G401 (cell line): ENCODE results near the gene SLC44A5. TPM values are rescaled to one million over a fixed set of nuclear protein-coding genes. Genes with fewer than 3 reads are reported as not detected.
"Not testable (repeated sequence)": the region's sequence is repeated elsewhere in the genome, so short reads cannot be mapped to it uniquely, and the experiment has no call there.

Source experiments
- DNase-seq: peaks from one replicate; pipeline ENCODE4 v3.0.0-alpha.2; 2015; ENCODE audit warnings: low spot score
- in situ Hi-C: cut with HindIII; loops from 2 replicates; pipeline ENCODE4 v1.10.0; 2016; ENCODE audit warnings: low sequenced_read_pairs, mixed read lengths
- total RNA-seq: library from RNA; depleted of rRNA; stranded (reverse); fragments of >200 nt; shearing (Covaris generic); gene quantifications from 2 replicates; pipeline ENCODE4 v1.2.3, GENCODE V29; 2014

Gene SLC44A5
- total RNA-seq, 1 experiment from 2014 or later: not detected

- no peak for DNase-seq
- in situ Hi-C loops: no loop called here
Measured at GRCh38 chr1:75328691-75329090, 282.2 kb downstream of the SLC44A5 start.

GRCh38 chr1:75327395-75327794, 283.5 kb downstream of the SLC44A5 start:
- DNase-seq: no peak
- in situ Hi-C loops: no loop called here

GRCh38 chr1:75317976-75318375, 292.9 kb downstream of the SLC44A5 start:
- DNase-seq: no peak
- in situ Hi-C loops: no loop called here

GRCh38 chr1:75316230-75316629, 294.7 kb downstream of the SLC44A5 start:
- in situ Hi-C loops: no loop called here
- no peak for DNase-seq

- no peak for DNase-seq
- in situ Hi-C loops: no loop called here
Measured at GRCh38 chr1:75312620-75313019, 298.3 kb downstream of the SLC44A5 start.

GRCh38 chr1:75310067-75310466, 300.8 kb downstream of the SLC44A5 start:
- in situ Hi-C loops: no loop called here

GRCh38 chr1:75308365-75308764, 302.5 kb downstream of the SLC44A5 start:
- no peak for DNase-seq
- in situ Hi-C loops: no loop called here

More at GRCh38 chr1:75310067-75310466, 300.8 kb downstream of the SLC44A5 start:
- no peak for DNase-seq

- in situ Hi-C loops: no loop called here
- DNase-seq: no peak
Measured at GRCh38 chr1:75305061-75305460, 305.9 kb downstream of the SLC44A5 start.

GRCh38 chr1:75293270-75293669, 317.6 kb downstream of the SLC44A5 start:
- in situ Hi-C loops: no loop called here

GRCh38 chr1:75292013-75292412, 318.9 kb downstream of the SLC44A5 start:
- DNase-seq: no peak
- in situ Hi-C loops: no loop called here

More at GRCh38 chr1:75293270-75293669, 317.6 kb downstream of the SLC44A5 start:
- no peak for DNase-seq

- DNase-seq: no peak
- in situ Hi-C loops: no loop called here
Measured at GRCh38 chr1:75276385-75276784, 334.5 kb downstream of the SLC44A5 start.

GRCh38 chr1:75275631-75276030, 335.3 kb downstream of the SLC44A5 start:
- no peak for DNase-seq
- in situ Hi-C loops: no loop called here

- in situ Hi-C loops: no loop called here
- no peak for DNase-seq
Measured at GRCh38 chr1:75274920-75275506, 335.9 kb downstream of the SLC44A5 start.

GRCh38 chr1:75273110-75273509, 337.8 kb downstream of the SLC44A5 start:
- DNase-seq: no peak
- in situ Hi-C loops: no loop called here

GRCh38 chr1:75265792-75266191, 345.1 kb downstream of the SLC44A5 start:
- in situ Hi-C loops: no loop called here
- DNase-seq: peak; percentile 27

- DNase-seq: no peak
- in situ Hi-C loops: no loop called here
Measured at GRCh38 chr1:75264112-75264511, 346.8 kb downstream of the SLC44A5 start.

GRCh38 chr1:75263616-75264015, 347.3 kb downstream of the SLC44A5 start:
- DNase-seq, in situ Hi-C loops: not testable (repeated sequence)

- in situ Hi-C loops, DNase-seq: not testable (repeated sequence)
Measured at GRCh38 chr1:75261946-75262345, 349.0 kb downstream of the SLC44A5 start.

- in situ Hi-C loops: no loop called here
- DNase-seq: no peak
Measured at GRCh38 chr1:75258351-75258750, 352.6 kb downstream of the SLC44A5 start.

GRCh38 chr1:75257424-75257823, 353.5 kb downstream of the SLC44A5 start:
- DNase-seq: no peak
- in situ Hi-C loops: no loop called here

GRCh38 chr1:75250114-75250513, 360.8 kb downstream of the SLC44A5 start:
- DNase-seq, in situ Hi-C loops: not testable (repeated sequence)
